Natural killer cell (primary cell): ENCODE results near the gene ITGB5. TPM values are rescaled to one million over a fixed set of nuclear protein-coding genes. Genes with fewer than 3 reads are reported as not detected.

Experiments used
- ATAC-seq, 3 donors: fragments of 150-1000 bp in 2 of 3; fragments of 200-7000 bp in 1 of 3; cut with Tn5 transposase; 1 replicate in 1 of 3; 2 replicates in 2 of 3; pipeline ENCODE4 v1.10.0; 2021; ENCODE audit warnings: mild to moderate bottlenecking in 2 of 3, moderate library complexity in 2 of 3
- DNase-seq, 2 donors: peaks; one replicate each; pipeline versions ENCODE4 v3.0.0 to v3.0.0-alpha.2; 2013 to 2021; ENCODE audit warnings: mixed read lengths in 1 of 2
- H3K27ac ChIP-seq: one replicate; pipeline ENCODE4 v1.5.1; 2013; ENCODE audit warnings: mild to moderate bottlenecking, low read length
- H3K27me3 ChIP-seq: one replicate; pipeline ENCODE4 v1.6.1; 2013; ENCODE audit warnings: low read length; ENCODE audit not compliant: control insufficient read depth, insufficient read depth
- H3K36me3 ChIP-seq: one replicate; pipeline ENCODE4 v1.6.1; 2013; ENCODE audit warnings: low read length; ENCODE audit not compliant: control insufficient read depth, insufficient read depth
- H3K4me1 ChIP-seq: one replicate; pipeline ENCODE4 v1.6.1; 2013; ENCODE audit warnings: low read length; ENCODE audit not compliant: control insufficient read depth, insufficient read depth
- H3K4me3 ChIP-seq: one replicate; pipeline ENCODE4 v1.5.1; 2013; ENCODE audit warnings: low read length
- H3K9me3 ChIP-seq: one replicate; pipeline ENCODE4 v1.6.1; 2013; ENCODE audit warnings: low read length; ENCODE audit not compliant: control insufficient read depth, insufficient read depth
- H3K27ac Mint-ChIP-seq, 2 donors: one replicate each; pipeline ENCODE4 v1.8.0; 2022; ENCODE audit warnings: mild to moderate bottlenecking in 2 of 2, mixed read lengths in 2 of 2, moderate library complexity in 1 of 2
- H3K27me3 Mint-ChIP-seq, 2 donors: one replicate each; pipeline ENCODE4 v1.8.0; 2022; ENCODE audit warnings: low read depth in 2 of 2, mixed read lengths in 2 of 2
- H3K36me3 Mint-ChIP-seq: one replicate; pipeline ENCODE4 v1.8.0; 2022; ENCODE audit warnings: mixed read lengths
- H3K4me1 Mint-ChIP-seq, 2 donors: one replicate each; pipeline ENCODE4 v1.8.0; 2022; ENCODE audit warnings: mixed read lengths in 2 of 2
- H3K4me3 Mint-ChIP-seq: one replicate; pipeline ENCODE4 v1.8.0; 2022; ENCODE audit warnings: mild to moderate bottlenecking, moderate library complexity, mixed read lengths
- H3K9me3 Mint-ChIP-seq, 2 donors: one replicate each; pipeline ENCODE4 v1.8.0; 2022; ENCODE audit warnings: mixed read lengths in 2 of 2
- CTCF ChIP-seq: fragments of 200-600 bp; IDR thresholded peaks from one replicate; pipeline ENCODE4 v1.8.0; 2022; ENCODE audit warnings: antibody characterized with exemption
- WGBS: methylation state at CpG from one replicate; pipeline ENCODE4 v1.1.7; 2013; ENCODE audit warnings: missing lambda C conversion rate; ENCODE audit not compliant: insufficient coverage; 5-methylcytosine and 5-hydroxymethylcytosine counted together
- intact Hi-C: fragments of 100-400 bp; cut with micrococcal nuclease; formaldehyde crosslinking; loops from one replicate; pipeline ENCODE4 v1.14.2; 2022
- total RNA-seq, 4 donors: library from RNA; stranded (reverse); fragments of 120-200 nt in 1 of 4; gene quantifications; one replicate each; pipeline versions ENCODE4 v1.2.3 to v1.2.4, GENCODE V29; 2013 to 2022

Gene ITGB5
- total RNA-seq, 3 donors from 2014 or later (not counting 1 experiment from before 2014, with no cell fraction given): 1.0 to 8.4 (median 5.4) TPM

DNA sequence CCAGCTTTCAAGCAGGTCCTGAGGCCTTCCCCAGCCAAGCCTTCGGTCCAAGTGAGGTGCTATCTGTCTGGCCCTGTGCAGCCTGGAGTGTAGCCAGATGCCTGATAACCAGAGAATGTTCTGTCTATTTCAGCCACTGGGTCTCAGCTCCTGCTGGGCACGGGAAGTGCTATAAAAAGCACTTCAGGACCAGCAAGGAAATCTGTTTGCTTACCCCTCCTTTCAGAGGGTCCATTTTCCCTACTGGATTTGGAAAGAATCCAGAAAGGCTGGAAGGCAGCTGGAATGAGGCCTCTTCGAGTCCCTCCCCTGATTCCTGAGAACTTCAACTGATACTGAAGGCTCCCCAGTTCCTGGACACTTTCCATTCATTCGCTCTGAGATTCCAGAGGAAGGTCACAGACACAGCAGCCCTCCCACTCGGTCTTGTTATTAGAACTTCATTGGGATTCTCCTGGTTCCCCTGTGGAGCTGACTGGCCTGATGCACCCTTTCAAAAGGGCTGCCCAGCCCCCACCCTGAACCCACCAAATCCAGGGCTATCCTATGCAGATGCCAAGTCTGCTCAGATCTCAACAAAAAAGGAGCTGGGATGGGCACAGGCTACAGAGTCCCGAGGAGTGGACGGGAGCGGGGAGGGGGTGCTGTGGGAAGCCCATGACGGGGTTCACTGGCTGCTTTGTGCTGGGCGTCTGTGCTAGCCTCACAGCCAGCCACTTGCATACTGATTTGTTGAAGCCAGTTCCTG, 86.5 kb downstream of the ITGB5 start:
- Mint-ChIP-seq H3K4me1 (no peaks in the 10 kb centered on the region), H3K4me3 (no peak overlapping the region)
- WGBS: 86% methylated on average over 10 of the region's 10 CpGs

DNA sequence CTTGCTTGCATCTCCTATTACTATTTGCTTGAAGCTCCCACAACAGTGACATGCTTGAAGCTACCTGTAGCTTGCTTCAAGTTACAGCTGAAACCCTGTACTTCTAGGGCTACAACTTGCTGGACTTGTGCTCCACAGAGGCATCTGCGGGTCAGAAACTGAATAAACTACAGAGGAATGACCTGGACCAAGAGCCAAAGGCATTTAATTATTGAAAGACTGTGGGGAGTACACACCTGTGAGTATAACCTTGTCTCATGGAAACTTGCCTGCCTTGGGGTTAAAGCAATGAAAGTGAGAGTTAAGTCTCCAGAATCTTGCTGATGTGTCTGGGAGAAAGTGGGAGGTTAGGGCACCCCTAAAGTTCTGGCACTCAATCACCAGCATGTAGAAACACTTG, 87.1 kb downstream of the ITGB5 start:
- peaks cover 2 to 5% of the 10 kb centered on the region in 2 donors for H3K27me3 Mint-ChIP-seq
- no peak overlapping the region for H3K4me3 ChIP-seq
- no peak overlapping the region for H3K27ac ChIP-seq
- intact Hi-C loops: no loop called here
- no peak for TF ChIP-seq CTCF
- no peak for DNase-seq
- H3K36me3 ChIP-seq: no peaks in the 10 kb centered on the region
- no peak for ATAC-seq
- H3K9me3 ChIP-seq: no peaks in the 10 kb centered on the region
- no peaks in the 10 kb centered on the region for H3K36me3 Mint-ChIP-seq
- no peaks in the 10 kb centered on the region for H3K27me3 ChIP-seq
- H3K4me3 Mint-ChIP-seq: no peak overlapping the region
- H3K9me3 Mint-ChIP-seq: no peaks in the 10 kb centered on the region
- H3K4me1 Mint-ChIP-seq: no peaks in the 10 kb centered on the region
- 97% methylated on average over 1 of the region's 1 CpG for WGBS
- H3K27ac Mint-ChIP-seq: no peak overlapping the region
- no peaks in the 10 kb centered on the region for H3K4me1 ChIP-seq

More for the DNA sequence above, 86.5 kb downstream of the ITGB5 start:
- H3K36me3 Mint-ChIP-seq: no peaks in the 10 kb centered on the region
- no peaks in the 10 kb centered on the region for H3K36me3 ChIP-seq
- H3K9me3 Mint-ChIP-seq: no peaks in the 10 kb centered on the region
- no peaks in the 10 kb centered on the region for H3K27me3 ChIP-seq
- H3K27ac Mint-ChIP-seq: no peak overlapping the region
- H3K27ac ChIP-seq: no peak overlapping the region
- peaks cover 7 to 8% of the 10 kb centered on the region in 2 donors for H3K27me3 Mint-ChIP-seq
- no peak for DNase-seq
- intact Hi-C loops: no loop called here
- no peaks in the 10 kb centered on the region for H3K4me1 ChIP-seq
- no peaks in the 10 kb centered on the region for H3K9me3 ChIP-seq
- H3K4me3 ChIP-seq: no peak overlapping the region
- TF ChIP-seq CTCF: no peak
- ATAC-seq: no peak

GRCh38 chr3:124799676-124800075, 87.5 kb downstream of the ITGB5 start:
- no peak for TF ChIP-seq CTCF
- ATAC-seq: no peak
- H3K4me3 Mint-ChIP-seq: no peak overlapping the region
- H3K36me3 Mint-ChIP-seq: no peaks in the 10 kb centered on the region
- Histone ChIP-seq H3K4me1 (no peaks in the 10 kb centered on the region), H3K36me3 (no peaks in the 10 kb centered on the region), H3K27ac (no peak overlapping the region), H3K4me3 (no peak overlapping the region), H3K9me3 (no peaks in the 10 kb centered on the region), H3K27me3 (no peaks in the 10 kb centered on the region)
- intact Hi-C loops: no loop called here
- no peaks in the 10 kb centered on the region for H3K9me3 Mint-ChIP-seq
- 93% methylated on average over 10 of the region's 10 CpGs for WGBS
- no peak overlapping the region for H3K27ac Mint-ChIP-seq
- H3K27me3 Mint-ChIP-seq: peaks cover 0 to 3% of the 10 kb centered on the region in 2 donors
- H3K4me1 Mint-ChIP-seq: no peaks in the 10 kb centered on the region
- no peak for DNase-seq
